ENCODE results near the gene BMPR1B.

The BMPR1B gene

GRCh38 chr4:94759767-94760211 lies 2.0 kb downstream of the BMPR1B start:
- no peak for TF ChIP-seq CTCF (IDR thresholded peaks at IDR 0.05; ENCODE audit: control insufficient read depth, insufficient read depth, low read depth, low read length, missing control alignments)
- no peak overlapping the region for H3K4me3 ChIP-seq (ENCODE audit: control insufficient read depth, low read depth, low read length)
- no peak for DNase-seq (ENCODE audit: low read depth)

- no peak for TF ChIP-seq CTCF (IDR thresholded peaks at IDR 0.05; ENCODE audit: control insufficient read depth, insufficient read depth, low read depth, low read length, missing control alignments)
- H3K4me3 ChIP-seq (ENCODE audit: control insufficient read depth, low read depth, low read length) = no peak overlapping the region
- DNase-seq (ENCODE audit: low read depth) = no peak
These were observed 4.6 kb downstream of the BMPR1B start for GRCh38 chr4:94762326-94762725.

GRCh38 chr4:94763005-94763404 lies 5.2 kb downstream of the BMPR1B start:
- TF ChIP-seq CTCF (IDR thresholded peaks at IDR 0.05; ENCODE audit: control insufficient read depth, insufficient read depth, low read depth, low read length, missing control alignments) = no peak
- DNase-seq (ENCODE audit: low read depth) = no peak
- no peak overlapping the region for H3K4me3 ChIP-seq (ENCODE audit: control insufficient read depth, low read depth, low read length)

GRCh38 chr4:94763500-94763899 lies 5.7 kb downstream of the BMPR1B start:
- no peak overlapping the region for H3K4me3 ChIP-seq (ENCODE audit: control insufficient read depth, low read depth, low read length)
- no peak for DNase-seq (ENCODE audit: low read depth)
- TF ChIP-seq CTCF (IDR thresholded peaks at IDR 0.05; ENCODE audit: control insufficient read depth, insufficient read depth, low read depth, low read length, missing control alignments) = no peak

DNA sequence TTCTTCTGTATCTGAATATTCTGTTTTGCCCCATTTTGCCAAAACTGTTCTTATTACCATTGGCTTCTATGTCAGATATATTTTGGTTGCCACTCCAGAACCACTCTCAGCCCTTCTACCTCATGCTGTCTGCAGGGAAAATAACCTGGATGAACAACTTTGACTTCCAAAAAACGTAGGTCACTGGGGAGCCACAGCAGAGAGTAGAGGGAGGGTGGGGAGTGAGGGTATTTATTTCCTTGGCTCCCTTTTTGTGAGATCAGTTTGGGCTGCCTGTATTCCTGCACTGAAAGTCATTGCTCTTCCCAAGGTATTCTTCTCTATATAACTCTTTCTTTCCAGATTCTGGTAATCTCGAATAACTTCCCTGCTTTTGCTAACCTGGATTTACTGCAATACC lies 6.3 kb downstream of the BMPR1B start:
- no peak overlapping the region for H3K4me3 ChIP-seq (ENCODE audit: control insufficient read depth, low read depth, low read length)
- no peak for TF ChIP-seq CTCF (IDR thresholded peaks at IDR 0.05; ENCODE audit: control insufficient read depth, insufficient read depth, low read depth, low read length, missing control alignments)
- DNase-seq (ENCODE audit: low read depth) = no peak

DNA sequence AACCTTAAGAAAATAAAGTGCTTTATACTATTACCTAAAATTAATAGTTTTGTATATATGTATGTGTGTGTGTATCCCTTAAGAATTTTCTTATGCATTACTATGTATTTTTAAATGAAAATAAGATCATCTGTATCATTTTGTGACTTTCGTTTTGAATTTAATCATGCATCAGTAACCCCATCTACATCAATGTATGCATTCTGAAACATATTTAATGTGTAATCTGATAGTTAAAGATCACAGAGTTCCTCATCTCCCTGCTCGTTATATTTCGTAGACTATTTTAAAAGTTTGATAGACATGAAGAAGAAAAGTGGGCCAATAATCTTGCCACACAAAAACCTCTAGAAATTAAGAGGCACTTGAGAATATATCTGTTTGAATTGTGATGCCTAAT lies 7.4 kb downstream of the BMPR1B start:
- TF ChIP-seq CTCF (IDR thresholded peaks at IDR 0.05; ENCODE audit: control insufficient read depth, insufficient read depth, low read depth, low read length, missing control alignments) = no peak
- DNase-seq (ENCODE audit: low read depth) = no peak
- H3K4me3 ChIP-seq (ENCODE audit: control insufficient read depth, low read depth, low read length) = no peak overlapping the region

- no peak overlapping the region for H3K4me3 ChIP-seq (ENCODE audit: control insufficient read depth, low read depth, low read length)
- no peak for DNase-seq (ENCODE audit: low read depth)
- TF ChIP-seq CTCF (IDR thresholded peaks at IDR 0.05; ENCODE audit: control insufficient read depth, insufficient read depth, low read depth, low read length, missing control alignments) = no peak
These were observed 7.9 kb downstream of the BMPR1B start for GRCh38 chr4:94765648-94766047.

Measured in AG09309 (cell line).